Astrocyte (in vitro differentiated cells and primary cell): Measurements from ENCODE around the gene DAGLA. TPM values are rescaled to one million over a fixed set of nuclear protein-coding genes. Genes with fewer than 3 reads are reported as not detected.

Experiments
- DNase-seq: peaks from one replicate; pipeline ENCODE4 v3.0.0-alpha.2; 2010; ENCODE audit warnings: low read depth
- FAIRE-seq: peaks from 2 replicates; lab custom pipeline; 2011; peaks lifted over from hg19 to GRCh38; lab: Jason Lieb, UNC
- H2AFZ ChIP-seq: 2 replicates; pipeline ENCODE4 v1.6.0; 2012; ENCODE audit warnings: low read depth, low read length, inconsistent platforms
- H3K27ac ChIP-seq: 2 replicates; pipeline ENCODE4 v1.5.1; 2011; ENCODE audit warnings: low read depth, low read length, inconsistent platforms
- H3K27me3 ChIP-seq: 2 replicates; pipeline ENCODE4 v1.6.0; 2011; ENCODE audit warnings: low read length, inconsistent platforms; ENCODE audit not compliant: insufficient read depth
- H3K36me3 ChIP-seq: 2 replicates; pipeline ENCODE4 v1.5.1; 2011; ENCODE audit warnings: low read length, inconsistent platforms; ENCODE audit not compliant: insufficient read depth
- H3K4me1 ChIP-seq: 2 replicates; pipeline ENCODE4 v1.5.1; 2011; ENCODE audit warnings: low read length, inconsistent platforms; ENCODE audit not compliant: insufficient read depth
- H3K4me2 ChIP-seq: 2 replicates; pipeline ENCODE4 v1.6.0; 2012; ENCODE audit warnings: low read length, inconsistent platforms
- H3K4me3 ChIP-seq: 2 replicates; pipeline ENCODE4 v1.5.1; 2011; ENCODE audit warnings: low read depth, mild to moderate bottlenecking, low read length, inconsistent platforms; ENCODE audit not compliant: insufficient read depth
- H3K79me2 ChIP-seq: 2 replicates; pipeline ENCODE4 v1.6.0; 2012; ENCODE audit warnings: mild to moderate bottlenecking, low read length, inconsistent platforms; ENCODE audit not compliant: insufficient read depth
- H3K9ac ChIP-seq: 2 replicates; pipeline ENCODE4 v1.6.0; 2012; ENCODE audit warnings: mild to moderate bottlenecking, low read length, inconsistent platforms
- H3K9me3 ChIP-seq: 2 replicates; pipeline ENCODE4 v1.5.1; 2012; ENCODE audit warnings: low read depth, mild to moderate bottlenecking, low read length, inconsistent platforms; ENCODE audit not compliant: insufficient read depth
- H4K20me1 ChIP-seq: 2 replicates; pipeline ENCODE4 v1.6.0; 2012; ENCODE audit warnings: low read length, inconsistent platforms; ENCODE audit not compliant: insufficient read depth
- H3K27ac Mint-ChIP-seq: one replicate; pipeline ENCODE4 v1.8.0; 2021; ENCODE audit warnings: mild to moderate bottlenecking, mixed read lengths; ENCODE audit not compliant: unreplicated experiment
- H3K27me3 Mint-ChIP-seq: one replicate; pipeline ENCODE4 v1.8.0; 2021; ENCODE audit warnings: low read depth, mixed read lengths; ENCODE audit not compliant: unreplicated experiment
- H3K36me3 Mint-ChIP-seq: one replicate; pipeline ENCODE4 v1.8.0; 2021; ENCODE audit warnings: low read depth, mixed read lengths; ENCODE audit not compliant: unreplicated experiment
- H3K4me1 Mint-ChIP-seq: one replicate; pipeline ENCODE4 v1.8.0; 2021; ENCODE audit warnings: low read depth, mixed read lengths; ENCODE audit not compliant: unreplicated experiment
- H3K4me3 Mint-ChIP-seq: one replicate; pipeline ENCODE4 v1.8.0; 2021; ENCODE audit warnings: mild to moderate bottlenecking, moderate library complexity, mixed read lengths; ENCODE audit not compliant: unreplicated experiment
- H3K9me3 Mint-ChIP-seq: one replicate; pipeline ENCODE4 v1.8.0; 2021; ENCODE audit warnings: mild to moderate bottlenecking, mixed read lengths; ENCODE audit not compliant: unreplicated experiment
- CTCF ChIP-seq: IDR thresholded peaks from 2 replicates; pipeline ENCODE4 v1.5.1; 2011; ENCODE audit warnings: low read depth, mild to moderate bottlenecking, inconsistent platforms, low read length, moderate library complexity; ENCODE audit not compliant: insufficient read depth
- EZH2 ChIP-seq: IDR thresholded peaks from 2 replicates; pipeline ENCODE4 v1.6.1; 2012; ENCODE audit warnings: mild to moderate bottlenecking, low read length, inconsistent platforms; ENCODE audit not compliant: insufficient read depth
- total RNA-seq: library from RNA; stranded (reverse); gene quantifications from 2 replicates; pipeline ENCODE4 v1.2.1, GENCODE V29; 2021

The DAGLA gene
- total RNA-seq, 1 donor from 2014 or later = 5.5 TPM

- FAIRE-seq (no peak), DNase-seq (no peak)
- Histone ChIP-seq H2AFZ (no peak overlapping the region), H3K79me2 (no peaks in the 10 kb centered on the region), H3K9me3 (no peaks in the 10 kb centered on the region), H3K36me3 (no peaks in the 10 kb centered on the region), H3K4me2 (no peak overlapping the region), H3K4me1 (peaks cover 6% of the 10 kb centered on the region), H4K20me1 (peaks cover 17% of the 10 kb centered on the region), H3K9ac (no peak overlapping the region), H3K27me3 (no peaks in the 10 kb centered on the region), H3K27ac (no peak overlapping the region), H3K4me3 (no peak overlapping the region)
- no peaks in the 10 kb centered on the region for H3K27me3 Mint-ChIP-seq
- peaks cover 6% of the 10 kb centered on the region for H3K36me3 Mint-ChIP-seq
- no peaks in the 10 kb centered on the region for H3K9me3 Mint-ChIP-seq
- H3K4me3 Mint-ChIP-seq = no peak overlapping the region
- no peak for TF ChIP-seq EZH2
- no peak for TF ChIP-seq CTCF
- H3K4me1 Mint-ChIP-seq = peaks cover 12% of the 10 kb centered on the region
- H3K27ac Mint-ChIP-seq = no peak overlapping the region
These were observed 98.2 kb downstream of the DAGLA start for GRCh38 chr11:61778357-61778886.

GRCh38 chr11:61778920-61779650 lies 98.9 kb downstream of the DAGLA start:
- Histone ChIP-seq H4K20me1 (peaks cover 20% of the 10 kb centered on the region), H3K36me3 (no peaks in the 10 kb centered on the region), H3K4me1 (peaks cover 12% of the 10 kb centered on the region), H3K27ac (no peak overlapping the region), H3K79me2 (no peaks in the 10 kb centered on the region), H3K9ac (no peak overlapping the region), H3K4me2 (no peak overlapping the region), H3K9me3 (no peaks in the 10 kb centered on the region), H3K27me3 (no peaks in the 10 kb centered on the region), H2AFZ (no peak overlapping the region), H3K4me3 (no peak overlapping the region)
- TF ChIP-seq EZH2 (no peak), CTCF (no peak)
- DNase-seq (no peak), FAIRE-seq (no peak)
- H3K4me3 Mint-ChIP-seq = no peak overlapping the region
- H3K9me3 Mint-ChIP-seq = no peaks in the 10 kb centered on the region
- H3K36me3 Mint-ChIP-seq = peaks cover 6% of the 10 kb centered on the region
- peaks cover 17% of the 10 kb centered on the region for H3K4me1 Mint-ChIP-seq
- H3K27me3 Mint-ChIP-seq = no peaks in the 10 kb centered on the region
- no peak overlapping the region for H3K27ac Mint-ChIP-seq
